HG02610 (cell line): ENCODE data around the gene DDX42.
"Not testable (repeated sequence)": the region's sequence is repeated elsewhere in the genome, so short reads cannot be mapped to it uniquely, and the experiment has no call there.

Experiments
- ATAC-seq: cut with Tn5 transposase; IDR thresholded peaks from one replicate; pipeline ENCODE4 v1.9.1; 2021; ENCODE audit warnings: mild to moderate bottlenecking, moderate library complexity; ENCODE audit not compliant: unreplicated experiment

DDX42 gene

DNA sequence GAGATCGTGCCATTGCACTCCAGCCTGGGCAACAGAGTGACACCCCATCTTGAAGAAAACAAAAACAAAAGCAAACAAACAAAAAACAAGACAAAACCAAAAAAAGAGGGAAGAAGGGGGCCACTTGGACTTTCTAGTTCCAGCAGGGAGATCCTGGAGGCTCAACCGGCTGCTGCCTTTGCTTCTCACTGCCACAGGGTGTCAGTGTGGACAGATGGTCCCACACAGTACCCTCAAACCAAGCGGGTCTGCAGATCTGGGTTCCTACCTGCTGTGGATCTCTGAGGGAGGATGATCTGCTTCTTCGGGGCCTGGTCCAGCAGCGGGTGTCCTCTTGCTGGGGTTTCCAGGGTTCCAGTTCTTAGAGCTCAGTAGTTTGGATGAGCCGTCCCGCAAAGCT, 92.7 kb downstream of the DDX42 start:
- not testable (repeated sequence) for ATAC-seq
